GM12874 (cell line): ENCODE data around the gene DEPDC5.

Experiments used
- CTCF ChIP-seq: IDR thresholded peaks from 2 replicates; pipeline ENCODE4 v1.5.1; 2011; ENCODE audit warnings: low read depth, mild to moderate bottlenecking, control low read depth, low read length, moderate library complexity; ENCODE audit not compliant: insufficient read depth

Gene DEPDC5

DNA sequence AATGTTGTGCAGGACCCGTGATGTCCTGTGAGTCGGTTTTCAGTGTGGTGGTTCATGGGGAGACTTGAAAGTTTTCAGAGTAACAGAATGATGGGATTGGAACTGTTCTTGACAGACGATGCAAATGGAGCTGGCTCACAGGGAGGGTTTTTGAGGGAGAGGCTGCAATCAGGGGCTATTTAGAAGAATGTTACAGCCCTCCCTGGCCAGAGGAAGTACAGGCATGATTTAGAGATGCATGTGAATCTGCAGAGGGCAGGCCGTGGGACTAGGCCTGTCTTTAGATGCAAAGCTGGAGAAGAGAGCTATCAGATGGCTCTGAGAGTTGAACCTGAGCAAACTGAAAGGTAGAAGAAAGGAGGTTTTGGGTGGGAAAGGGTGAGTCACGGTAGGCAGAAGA, 115.9 kb downstream of the DEPDC5 start:
- TF ChIP-seq CTCF, result no peak

GRCh38 chr22:31870890-31871289, 117.1 kb downstream of the DEPDC5 start:
- TF ChIP-seq CTCF, result no peak

DNA sequence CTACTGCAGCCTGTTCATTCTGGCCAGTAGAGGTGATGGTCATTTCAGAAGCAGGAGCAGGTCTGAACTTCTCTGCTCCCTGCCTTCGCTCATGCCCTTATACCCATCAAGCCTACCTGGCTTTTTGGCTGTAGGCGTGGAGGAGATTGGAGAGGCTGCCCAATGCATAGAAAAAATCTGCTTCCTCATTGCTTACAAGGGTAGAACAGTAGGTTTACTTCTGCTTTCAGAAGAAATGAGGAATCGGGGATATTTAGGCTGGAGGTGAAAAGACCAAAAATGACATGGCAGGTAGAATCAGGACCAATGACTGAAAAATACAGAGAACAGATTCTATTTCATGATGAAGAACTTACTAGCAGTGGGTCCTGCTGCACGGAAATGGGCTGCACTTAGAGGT, 117.7 kb downstream of the DEPDC5 start:
- TF ChIP-seq CTCF, result no peak

- 0 out of 2 replicates have a peak, but pooled peaks have one; percentile 29 for TF ChIP-seq CTCF
Observed at GRCh38 chr22:31872209-31872608, 118.4 kb downstream of the DEPDC5 start.

- TF ChIP-seq CTCF, result no peak
Observed at GRCh38 chr22:31874821-31875220, 121.0 kb downstream of the DEPDC5 start.

- TF ChIP-seq CTCF, result no peak
Observed at GRCh38 chr22:31876156-31876920, 122.5 kb downstream of the DEPDC5 start.

DNA sequence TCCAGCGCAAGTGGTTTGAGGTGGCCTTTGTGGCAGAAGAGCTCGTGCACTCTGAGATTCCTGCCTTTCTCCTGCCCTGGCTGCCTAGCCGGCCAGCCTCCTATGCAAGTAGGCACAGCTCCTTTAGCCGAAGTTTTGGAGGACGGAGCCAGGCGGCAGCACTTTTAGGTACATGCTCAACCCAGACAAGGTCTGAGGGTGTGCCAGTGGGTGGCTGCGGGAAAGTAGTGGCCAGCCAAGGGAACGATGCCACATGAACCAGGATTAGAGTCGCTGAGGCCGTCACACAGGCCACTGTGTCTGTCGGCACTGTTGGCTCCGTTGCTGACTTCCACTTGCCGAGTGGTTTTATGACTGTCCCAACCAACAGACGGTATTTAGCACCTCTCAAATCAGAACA, 125.8 kb downstream of the DEPDC5 start:
- TF ChIP-seq CTCF, result no peak

DNA sequence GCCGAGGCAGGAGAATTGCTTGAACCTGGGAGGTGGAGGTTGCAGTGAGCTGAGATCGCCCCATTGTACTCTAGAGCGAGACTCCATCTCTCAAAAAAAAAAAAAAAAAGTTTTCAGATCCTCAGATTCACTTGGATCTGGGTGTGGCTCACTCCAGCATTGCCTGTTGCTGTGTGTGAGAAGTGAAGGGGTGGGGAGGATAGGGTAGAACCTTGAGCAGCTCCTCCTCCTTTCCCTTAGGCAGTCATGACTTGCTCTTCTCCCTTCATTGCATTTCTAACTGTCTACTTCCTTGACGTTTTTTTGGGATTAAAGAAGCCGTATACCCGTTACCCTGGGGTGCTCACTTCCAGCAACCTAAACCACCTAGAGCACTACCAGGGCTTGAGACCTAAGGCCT, 127.4 kb downstream of the DEPDC5 start:
- no peak for TF ChIP-seq CTCF
